HEK293T (cell line): ENCODE data around the gene SVIL.

Source experiments
- ARNT ChIP-seq: fragments of 450-650 bp; IDR thresholded peaks from 2 replicates; pipeline ENCODE4 v1.6.1; 2017; ENCODE audit warnings: mild to moderate bottlenecking
- BHLHE40 ChIP-seq: fragments of 450-650 bp; IDR thresholded peaks from 2 replicates; pipeline ENCODE4 v1.6.1; 2016; ENCODE audit warnings: mild to moderate bottlenecking, moderate library complexity, borderline replicate concordance
- CTBP1 ChIP-seq: fragments of 450-650 bp; IDR thresholded peaks from 2 replicates; pipeline ENCODE4 v1.6.1; 2016; ENCODE audit warnings: borderline replicate concordance
- ELF4 ChIP-seq: fragments of 450-650 bp; IDR thresholded peaks from 2 replicates; pipeline ENCODE4 v1.6.1; 2017; ENCODE audit warnings: antibody characterized with exemption
- FOXK2 ChIP-seq: fragments of 450-650 bp; IDR thresholded peaks from 2 replicates; pipeline ENCODE4 v1.6.1; 2016; ENCODE audit warnings: mild to moderate bottlenecking
- FOXM1 ChIP-seq: fragments of 450-650 bp; IDR thresholded peaks from 2 replicates; pipeline ENCODE4 v1.6.1; 2017; ENCODE audit warnings: mild to moderate bottlenecking, borderline replicate concordance
- HDGF ChIP-seq: fragments of 450-650 bp; IDR thresholded peaks from 2 replicates; pipeline ENCODE4 v1.6.1; 2017; ENCODE audit warnings: antibody characterized with exemption, borderline replicate concordance
- LEF1 ChIP-seq: fragments of 450-650 bp; IDR thresholded peaks from 2 replicates; pipeline ENCODE4 v1.6.1; 2017; ENCODE audit warnings: mild to moderate bottlenecking, borderline replicate concordance
- NFRKB ChIP-seq: fragments of 450-650 bp; IDR thresholded peaks from 2 replicates; pipeline ENCODE4 v1.6.1; 2016; ENCODE audit warnings: mild to moderate bottlenecking, moderate library complexity
- PKNOX1 ChIP-seq: fragments of 450-650 bp; IDR thresholded peaks from 2 replicates; pipeline ENCODE4 v1.6.1; 2016
- SP1 ChIP-seq: fragments of 450-650 bp; IDR thresholded peaks from 2 replicates; pipeline ENCODE4 v1.6.1; 2017
- ZNF384 ChIP-seq: fragments of 450-650 bp; IDR thresholded peaks from 2 replicates; pipeline ENCODE4 v1.6.1; 2016

- TF ChIP-seq BHLHE40 = no peak
- no peak for TF ChIP-seq FOXM1
- TF ChIP-seq FOXK2 = no peak
- no peak for TF ChIP-seq ARNT
- TF ChIP-seq SP1 = no peak
- TF ChIP-seq NFRKB = no peak
- no peak for TF ChIP-seq PKNOX1
- no peak for TF ChIP-seq ZNF384
- TF ChIP-seq HDGF = no peak
- no peak for TF ChIP-seq ELF4
- no peak for TF ChIP-seq CTBP1
- no peak for TF ChIP-seq LEF1
These were observed 173.7 kb downstream of the SVIL start for GRCh38 chr10:29461042-29461441.
